Coronary artery (tissue), 2 donors: ENCODE results near the gene ALKBH3.

Experiments
- DNase-seq: peaks from one replicate; pipeline ENCODE4 v3.0.0-alpha.2; 2017; ENCODE audit warnings: low spot score
- H3K27ac ChIP-seq, 2 donors: fragments of 200-600 bp; sonication (generic); one replicate each; pipeline ENCODE4 v1.5.1; 2016 to 2019
- H3K4me3 ChIP-seq: fragments of 200-600 bp; sonication (generic); 2 replicates; pipeline ENCODE4 v1.5.1; 2016; ENCODE audit warnings: mild to moderate bottlenecking, moderate library complexity
- CTCF ChIP-seq: fragments of 200-600 bp; sonication (generic); IDR thresholded peaks from one replicate; pipeline ENCODE4 v1.5.1; 2019; ENCODE audit warnings: antibody characterized with exemption

ALKBH3 gene

GRCh38 chr11:43920598-43921419, 40.2 kb downstream of the ALKBH3 start:
- DNase-seq, result peak; percentile 93
- Histone ChIP-seq H3K27ac (peak overlapping the region; percentile 91 to 94), H3K4me3 (peak overlapping the region; percentile 3)
- TF ChIP-seq CTCF, result no peak

GRCh38 chr11:43921561-43922294, 41.1 kb downstream of the ALKBH3 start:
- Histone ChIP-seq H3K27ac (peak overlapping the region; percentile 91 to 94), H3K4me3 (peak overlapping the region; percentile 23)
- no peak for DNase-seq
- TF ChIP-seq CTCF, result no peak

GRCh38 chr11:43922295-43922648, 41.6 kb downstream of the ALKBH3 start:
- Histone ChIP-seq H3K4me3 (peak overlapping the region; percentile 23), H3K27ac (peak overlapping the region; percentile 91 to 94)
- no peak for TF ChIP-seq CTCF
- peak; percentile 72 for DNase-seq

DNA sequence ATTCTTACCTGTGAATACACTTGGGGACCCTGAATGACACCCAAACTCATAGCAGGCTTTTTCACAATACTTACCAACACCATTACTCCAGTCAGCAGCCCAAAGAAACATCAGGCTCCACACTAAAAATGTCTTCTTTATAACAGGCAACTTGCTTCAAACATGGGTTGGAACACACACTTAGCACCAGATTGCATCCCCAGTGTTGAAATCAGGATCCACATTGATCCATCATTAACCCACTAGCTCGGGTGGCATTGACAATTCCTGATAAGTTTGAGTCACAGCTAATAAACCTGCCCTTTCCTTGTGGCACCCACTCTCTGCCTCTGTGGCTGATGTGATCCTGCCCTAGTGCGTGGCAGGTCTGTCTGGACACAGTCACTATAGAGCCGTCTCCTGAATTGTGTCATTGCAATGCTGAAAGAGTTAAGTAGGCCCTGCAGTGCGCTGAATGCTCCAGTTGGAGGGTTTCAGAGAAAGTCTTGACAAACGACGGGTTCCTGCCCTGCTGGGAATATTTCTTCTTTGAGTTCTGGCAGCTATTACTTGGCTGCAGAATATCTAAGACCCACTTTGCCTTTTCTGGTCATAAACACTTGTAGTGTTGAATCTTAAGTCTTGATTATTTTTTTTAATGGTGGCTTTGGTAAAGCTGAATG, 42.2 kb downstream of the ALKBH3 start:
- peak overlapping the region; percentile 91 to 94 for H3K27ac ChIP-seq
- TF ChIP-seq CTCF, result no peak
- DNase-seq, result peak; percentile 79
- peak overlapping the region; percentile 20 for H3K4me3 ChIP-seq

GRCh38 chr11:43923406-43924111, 42.9 kb downstream of the ALKBH3 start:
- Histone ChIP-seq H3K4me3 (peak overlapping the region; percentile 25), H3K27ac (peak overlapping the region; percentile 91 to 94)
- no peak for TF ChIP-seq CTCF
- peak; percentile 92 for DNase-seq

GRCh38 chr11:43924112-43924855, 43.7 kb downstream of the ALKBH3 start:
- H3K27ac ChIP-seq, result peak overlapping the region; percentile 91 to 94
- DNase-seq, result peak; percentile 79
- H3K4me3 ChIP-seq, result peak overlapping the region; percentile 1
- TF ChIP-seq CTCF, result no peak
